Testis (tissue), 2 donors: ENCODE measurements around the gene PPP1R12B.
"Not testable (repeated sequence)": the region's sequence is repeated elsewhere in the genome, so short reads cannot be mapped to it uniquely, and the experiment has no call there.

ENCODE experiments used
- POLR2A ChIP-seq: fragments of 450-650 bp; IDR thresholded peaks from one replicate; pipeline ENCODE4 v1.6.1; 2017; ENCODE audit warnings: antibody characterized with exemption, mild to moderate bottlenecking, moderate library complexity
- TF ChIP-seq, protein P1 (sequence below), 3 experiments: fragments of 450-650 bp in 2 of 3; fragments of 200-600 bp in 1 of 3; sonication (generic) in 1 of 3; IDR thresholded peaks; one replicate each; pipeline ENCODE4 v1.5.1; 2016 to 2019; ENCODE audit warnings: antibody characterized with exemption in 3 of 3, mild to moderate bottlenecking in 2 of 3, moderate library complexity in 1 of 3

- TF ChIP-seq, protein P1, sequence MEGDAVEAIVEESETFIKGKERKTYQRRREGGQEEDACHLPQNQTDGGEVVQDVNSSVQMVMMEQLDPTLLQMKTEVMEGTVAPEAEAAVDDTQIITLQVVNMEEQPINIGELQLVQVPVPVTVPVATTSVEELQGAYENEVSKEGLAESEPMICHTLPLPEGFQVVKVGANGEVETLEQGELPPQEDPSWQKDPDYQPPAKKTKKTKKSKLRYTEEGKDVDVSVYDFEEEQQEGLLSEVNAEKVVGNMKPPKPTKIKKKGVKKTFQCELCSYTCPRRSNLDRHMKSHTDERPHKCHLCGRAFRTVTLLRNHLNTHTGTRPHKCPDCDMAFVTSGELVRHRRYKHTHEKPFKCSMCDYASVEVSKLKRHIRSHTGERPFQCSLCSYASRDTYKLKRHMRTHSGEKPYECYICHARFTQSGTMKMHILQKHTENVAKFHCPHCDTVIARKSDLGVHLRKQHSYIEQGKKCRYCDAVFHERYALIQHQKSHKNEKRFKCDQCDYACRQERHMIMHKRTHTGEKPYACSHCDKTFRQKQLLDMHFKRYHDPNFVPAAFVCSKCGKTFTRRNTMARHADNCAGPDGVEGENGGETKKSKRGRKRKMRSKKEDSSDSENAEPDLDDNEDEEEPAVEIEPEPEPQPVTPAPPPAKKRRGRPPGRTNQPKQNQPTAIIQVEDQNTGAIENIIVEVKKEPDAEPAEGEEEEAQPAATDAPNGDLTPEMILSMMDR (IDR thresholded peaks at IDR 0.05): not testable (repeated sequence)
- TF ChIP-seq POLR2A: not testable (repeated sequence)
Observed at GRCh38 chr1:202546796-202547195, 198.3 kb downstream of the PPP1R12B start.
